MV-4-11 (cell line): ENCODE results near the gene CLDND1.

Experiments used
- DNase-seq: peaks from one replicate; lab custom pipeline; 2025; lab: John Stamatoyannopoulos, UW

Gene CLDND1

GRCh38 chr3:98551754-98552153 is 29.1 kb upstream of the CLDND1 start:
- no peak for DNase-seq

GRCh38 chr3:98551236-98551635 is 28.5 kb upstream of the CLDND1 start:
- no peak for DNase-seq

DNA sequence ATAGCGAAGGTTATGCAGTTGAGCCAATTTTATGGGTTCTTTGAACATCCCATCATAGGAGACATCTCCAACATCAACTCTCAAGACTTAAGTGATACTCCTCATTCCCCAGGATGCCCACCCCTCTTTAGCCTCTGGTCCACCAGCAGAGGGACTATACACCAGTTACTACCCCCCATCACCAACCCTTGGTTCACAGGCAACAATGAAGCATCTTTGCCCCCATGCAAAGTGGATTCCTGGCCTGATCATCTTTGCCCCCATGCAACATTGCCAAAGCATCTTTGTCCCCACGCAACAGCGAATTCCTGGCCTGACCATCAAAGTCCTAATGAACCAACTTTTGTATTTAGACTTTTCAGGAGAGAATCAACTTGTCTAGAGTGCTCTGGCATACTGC is 28.1 kb upstream of the CLDND1 start:
- DNase-seq, result no peak

DNA sequence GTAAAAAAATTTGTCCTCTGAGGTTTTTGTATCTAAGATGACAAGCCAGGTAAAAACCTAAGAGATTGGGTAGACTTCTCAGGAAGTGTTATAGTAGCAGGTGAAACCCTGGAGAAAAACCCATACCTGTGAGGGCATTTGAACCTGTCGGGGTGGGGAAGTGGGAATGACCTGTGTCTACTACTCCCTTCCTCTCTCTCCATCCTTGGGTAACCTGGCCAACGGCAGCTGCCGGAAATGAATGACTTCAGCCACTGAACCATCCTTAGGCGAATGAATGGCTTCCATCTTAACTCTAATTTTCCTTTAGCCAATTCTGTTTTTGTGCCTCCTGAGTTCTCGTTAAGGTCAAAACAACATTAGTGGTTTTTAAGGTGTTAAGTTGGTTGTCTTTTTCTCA is 25.8 kb upstream of the CLDND1 start:
- no peak for DNase-seq

DNA sequence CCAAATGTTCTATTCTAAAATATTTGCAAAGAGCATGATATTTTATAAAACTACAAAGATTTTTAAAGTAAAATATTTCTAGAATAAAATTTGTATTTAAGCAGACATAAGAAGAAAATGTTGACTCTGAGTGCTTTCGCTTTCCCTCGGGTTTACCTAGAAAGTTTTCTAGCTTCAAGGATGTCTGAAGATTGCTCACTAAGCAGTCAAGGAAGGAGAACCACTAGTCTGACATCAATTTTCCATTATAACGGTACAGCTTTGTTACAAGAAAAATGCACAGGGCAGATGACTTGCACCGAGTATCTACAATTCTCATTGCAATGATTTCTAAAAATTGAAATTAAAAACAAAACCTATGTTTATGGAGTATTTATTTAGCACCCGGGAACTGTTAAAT is 23.2 kb upstream of the CLDND1 start:
- no peak for DNase-seq

DNA sequence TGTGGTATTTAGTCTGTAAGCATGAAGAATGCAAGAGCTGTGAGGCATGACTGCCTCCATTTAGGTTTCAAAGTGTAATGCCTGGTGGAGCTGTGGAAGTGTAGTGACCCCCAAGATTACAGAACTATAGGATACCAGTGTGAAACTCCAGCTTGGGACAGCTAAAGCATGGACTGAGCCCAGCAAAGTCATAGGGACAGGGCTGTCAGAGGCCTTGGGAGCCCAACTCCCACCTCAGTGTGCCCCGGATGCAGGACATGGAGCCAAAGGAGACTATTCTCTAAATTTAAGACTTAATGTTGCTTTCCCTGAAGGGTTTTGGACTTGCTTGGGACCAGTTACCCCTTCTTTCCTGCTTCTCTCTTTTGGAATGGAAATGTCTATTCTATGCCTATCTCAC is 19.9 kb upstream of the CLDND1 start:
- no peak for DNase-seq

DNA sequence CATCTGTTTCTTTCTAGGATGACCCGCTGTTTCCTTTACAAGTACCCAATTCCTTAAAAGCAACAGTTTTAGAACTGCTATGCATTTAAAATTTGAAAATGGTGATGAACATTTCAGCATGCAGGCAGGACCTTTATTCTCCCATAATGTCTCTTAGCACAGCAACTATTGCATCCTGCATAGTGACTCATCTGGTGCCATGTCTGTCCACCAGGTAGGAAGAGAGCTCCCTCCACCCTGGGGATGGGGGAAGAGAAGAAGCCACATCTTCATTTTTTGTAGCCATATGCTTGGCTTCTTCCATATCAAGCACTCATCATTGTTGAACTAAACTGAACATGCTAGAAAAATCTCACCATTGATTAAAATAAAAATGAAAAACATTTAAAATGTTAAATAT is 19.0 kb upstream of the CLDND1 start:
- no peak for DNase-seq

- peak; percentile 44 for DNase-seq
Observed at GRCh38 chr3:98540346-98540745, 17.6 kb upstream of the CLDND1 start.

DNA sequence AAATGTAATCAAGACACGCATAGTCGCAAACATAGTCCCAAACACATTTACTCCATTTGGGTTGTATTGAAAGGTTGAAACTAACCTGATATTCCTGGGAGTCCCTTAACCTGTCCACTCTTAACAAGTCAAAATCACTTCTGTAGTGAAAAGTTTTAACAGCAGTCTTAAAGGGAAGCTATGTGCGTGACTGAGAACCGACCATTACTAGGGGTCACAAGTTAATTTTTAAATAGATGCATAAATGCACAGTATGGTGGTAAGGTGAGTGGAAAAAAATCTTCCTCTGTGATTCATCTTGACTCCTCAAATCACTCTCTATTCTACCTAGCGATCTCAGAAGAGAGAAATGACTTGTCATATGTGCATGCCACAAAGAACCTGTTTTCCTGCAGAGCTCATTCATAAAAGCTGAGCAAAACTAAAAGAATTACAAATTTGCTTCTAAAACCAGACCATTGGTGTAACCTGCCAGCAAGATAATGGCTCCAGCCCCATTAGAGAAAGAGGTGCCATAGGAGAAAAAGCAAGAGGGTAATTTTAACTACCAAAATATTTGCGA is 13.8 kb upstream of the CLDND1 start:
- no peak for DNase-seq

DNA sequence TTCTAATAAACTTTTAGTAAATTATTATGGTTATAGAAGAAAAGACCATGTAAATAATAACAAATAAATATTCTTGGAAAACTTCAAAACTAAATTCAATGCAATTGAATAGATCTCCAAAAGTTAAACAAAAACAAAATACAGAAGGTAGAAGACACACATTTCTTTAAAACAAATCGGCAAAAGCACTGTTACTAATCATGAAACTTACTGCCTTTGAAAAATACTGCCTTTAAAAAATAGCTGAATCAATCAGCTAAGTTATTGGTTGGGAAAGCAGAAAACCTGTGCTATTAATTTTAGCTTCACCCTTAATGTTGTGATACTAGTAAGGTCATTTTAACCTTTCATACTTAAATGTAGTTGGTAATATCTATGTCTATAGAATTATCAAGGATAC is 12.0 kb upstream of the CLDND1 start:
- no peak for DNase-seq

- no peak for DNase-seq
Observed at GRCh38 chr3:98534168-98534567, 11.5 kb upstream of the CLDND1 start.

DNA sequence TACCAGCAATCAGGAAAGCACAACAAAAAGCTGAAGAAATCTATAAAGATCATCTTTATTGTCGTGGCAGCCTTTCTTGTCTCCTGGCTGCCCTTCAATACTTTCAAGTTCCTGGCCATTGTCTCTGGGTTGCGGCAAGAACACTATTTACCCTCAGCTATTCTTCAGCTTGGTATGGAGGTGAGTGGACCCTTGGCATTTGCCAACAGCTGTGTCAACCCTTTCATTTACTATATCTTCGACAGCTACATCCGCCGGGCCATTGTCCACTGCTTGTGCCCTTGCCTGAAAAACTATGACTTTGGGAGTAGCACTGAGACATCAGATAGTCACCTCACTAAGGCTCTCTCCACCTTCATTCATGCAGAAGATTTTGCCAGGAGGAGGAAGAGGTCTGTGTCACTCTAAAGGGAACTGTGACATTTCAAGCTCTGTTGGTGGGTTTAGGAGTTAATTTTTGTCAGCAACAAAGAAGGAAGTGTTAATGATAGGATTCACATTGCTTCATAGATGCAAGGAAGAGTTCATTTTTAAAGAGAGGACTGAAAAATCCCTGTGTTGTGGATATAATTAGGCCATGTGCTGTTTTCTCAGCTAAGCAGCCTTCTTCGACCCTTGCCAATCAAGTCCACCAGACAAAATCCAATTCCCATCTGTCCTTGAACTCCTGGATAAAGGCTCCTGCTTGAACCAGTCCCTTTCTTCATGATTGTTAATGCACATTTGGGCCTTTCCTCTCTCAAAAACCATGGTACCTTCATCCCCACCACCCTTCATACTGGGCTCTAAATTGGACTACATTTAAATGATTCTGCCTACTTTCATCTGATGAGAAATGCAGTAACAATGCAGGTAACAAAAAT is 10.2 kb upstream of the CLDND1 start:
- DNase-seq, result peak; percentile 44

DNA sequence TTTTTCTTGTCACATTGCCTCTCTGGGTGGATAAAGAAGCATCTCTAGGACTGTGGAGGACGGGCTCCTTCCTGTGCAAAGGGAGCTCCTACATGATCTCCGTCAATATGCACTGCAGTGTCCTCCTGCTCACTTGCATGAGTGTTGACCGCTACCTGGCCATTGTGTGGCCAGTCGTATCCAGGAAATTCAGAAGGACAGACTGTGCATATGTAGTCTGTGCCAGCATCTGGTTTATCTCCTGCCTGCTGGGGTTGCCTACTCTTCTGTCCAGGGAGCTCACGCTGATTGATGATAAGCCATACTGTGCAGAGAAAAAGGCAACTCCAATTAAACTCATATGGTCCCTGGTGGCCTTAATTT is 9.6 kb upstream of the CLDND1 start:
- DNase-seq, result no peak

DNA sequence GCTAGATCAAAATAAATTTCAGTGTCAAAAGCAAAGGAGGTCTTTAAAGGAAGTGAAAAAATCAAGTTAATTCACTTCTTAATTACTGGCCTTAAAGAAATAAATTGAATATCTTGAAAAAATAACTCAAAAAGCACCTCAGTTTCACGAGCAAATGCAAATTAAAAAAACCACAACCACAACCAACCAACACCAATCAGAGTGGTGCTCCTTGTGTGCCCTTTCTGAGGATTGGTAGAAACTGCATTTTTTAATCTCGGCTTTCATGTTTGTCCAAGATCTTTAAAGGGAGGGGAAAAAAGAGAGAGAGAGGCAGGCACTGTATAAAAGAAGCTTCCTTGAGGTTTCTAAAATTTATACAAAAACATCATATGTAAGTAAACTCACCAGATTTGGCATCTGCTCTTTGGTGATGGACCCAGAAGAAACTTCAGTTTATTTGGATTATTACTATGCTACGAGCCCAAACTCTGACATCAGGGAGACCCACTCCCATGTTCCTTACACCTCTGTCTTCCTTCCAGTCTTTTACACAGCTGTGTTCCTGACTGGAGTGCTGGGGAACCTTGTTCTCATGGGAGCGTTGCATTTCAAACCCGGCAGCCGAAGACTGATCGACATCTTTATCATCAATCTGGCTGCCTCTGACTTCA is 9.0 kb upstream of the CLDND1 start, which contains the start of gene GPR15:
Gene GPR15, plus strand, starts transcription at position 357 of the 653 bp plus-strand sequence. Its CDS starts 56 bp downstream, at position 413.
- no peak for DNase-seq

GRCh38 chr3:98530676-98531075 is 8.0 kb upstream of the CLDND1 start:
- DNase-seq, result no peak

DNA sequence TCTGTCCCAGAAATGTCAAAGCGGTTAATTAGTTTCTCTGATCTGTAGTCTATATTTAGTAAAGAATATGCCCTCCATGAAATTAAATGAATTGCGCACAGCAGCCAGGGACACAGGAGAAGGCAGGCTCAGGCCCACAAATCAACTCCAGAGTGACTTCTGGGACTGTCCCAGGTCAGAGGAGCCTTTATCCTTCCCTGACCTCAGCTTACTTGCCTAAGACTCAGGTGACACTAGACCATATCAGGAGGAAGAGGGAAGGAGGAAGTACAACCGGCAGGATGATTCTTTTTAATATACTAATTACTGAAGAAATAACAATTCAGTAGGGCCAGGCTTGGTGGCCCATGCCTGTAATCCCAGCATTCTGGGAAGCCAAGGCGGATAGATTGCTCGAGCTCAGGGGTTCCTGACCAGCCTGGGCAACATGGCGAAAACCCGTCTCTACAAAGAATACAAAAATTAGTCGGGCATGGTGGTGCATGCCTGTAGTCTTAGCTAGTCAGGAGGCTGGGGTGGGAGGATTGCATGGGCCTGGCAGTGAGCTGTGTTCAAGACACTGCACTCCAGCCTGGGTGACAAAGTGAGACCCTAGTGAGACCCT is 7.3 kb upstream of the CLDND1 start:
- DNase-seq, result no peak

- no peak for DNase-seq
Observed at GRCh38 chr3:98528474-98529346, 6.0 kb upstream of the CLDND1 start.

- DNase-seq, result no peak
Observed at GRCh38 chr3:98525494-98525893, 2.8 kb upstream of the CLDND1 start.

DNA sequence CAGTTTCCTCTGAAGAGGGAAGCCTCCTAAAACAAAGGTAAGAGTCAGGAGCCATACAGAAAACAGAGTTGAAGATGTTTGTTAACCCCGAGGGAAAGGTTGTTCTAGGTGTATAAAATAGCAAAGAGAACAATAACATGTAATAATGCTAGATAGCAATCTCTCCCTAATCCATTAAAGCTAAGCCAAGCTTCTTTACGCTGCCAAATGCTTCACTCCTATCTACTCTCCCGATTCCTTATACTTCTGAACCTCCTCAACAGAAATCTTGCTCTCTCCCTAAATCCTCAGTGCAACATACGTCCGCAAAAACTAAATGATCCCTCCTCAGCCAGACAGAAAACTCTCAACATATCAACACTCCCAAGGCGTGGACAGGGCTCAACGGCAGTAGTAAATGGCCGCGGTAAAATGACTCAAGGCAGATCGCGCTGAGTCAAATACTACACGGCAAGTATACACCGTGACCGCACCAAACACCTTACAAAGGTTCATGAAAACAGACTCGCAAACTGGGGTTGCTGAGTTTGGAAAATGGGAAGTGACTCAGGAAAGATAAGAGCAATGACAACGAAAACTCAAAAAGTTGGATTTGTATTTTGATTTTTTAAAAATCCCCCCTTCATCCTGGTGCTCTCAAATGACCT is 682 bp downstream of the CLDND1 start:
- no peak for DNase-seq

GRCh38 chr3:98519351-98519750 is 3.4 kb downstream of the CLDND1 start:
- no peak for DNase-seq

DNA sequence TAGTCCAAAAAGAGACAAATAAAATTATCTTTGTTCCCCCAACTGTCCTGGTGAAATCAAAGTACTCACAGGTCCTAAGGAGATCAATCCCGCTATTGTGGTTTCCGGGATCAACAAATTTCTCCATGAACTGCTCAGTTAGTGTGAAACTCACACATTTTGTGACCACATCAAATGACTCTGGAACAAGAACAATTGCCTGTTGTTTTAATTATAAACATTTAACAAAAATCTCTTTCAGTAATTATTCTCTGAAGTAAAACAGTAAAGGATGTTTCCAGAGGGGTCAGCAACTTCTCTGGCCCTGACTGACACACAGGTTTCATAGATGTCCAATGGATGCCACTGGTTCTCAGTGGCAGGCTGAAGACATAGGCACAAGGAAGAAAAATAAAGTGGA is 3.9 kb downstream of the CLDND1 start:
- DNase-seq, result no peak
